Mucosa of descending colon (tissue), 3 donors: Measurements from ENCODE around the gene FCGR2B. TPM values are rescaled to one million over a fixed set of nuclear protein-coding genes. Genes with fewer than 3 reads are reported as not detected.

ENCODE experiments used
- ATAC-seq: fragments of 200-7000 bp; cut with Tn5 transposase; one replicate; pipeline ENCODE4 v1.9.1; 2020; ENCODE audit warnings: mild to moderate bottlenecking, moderate library complexity
- DNase-seq, 3 donors: peaks; one replicate each; pipeline ENCODE4 v3.0.0-alpha.2; 2020
- H3K36me3 ChIP-seq: fragments of 200-600 bp; one replicate; pipeline ENCODE4 v1.8.0; 2021; ENCODE audit warnings: low read depth, mild to moderate bottlenecking
- H3K4me1 ChIP-seq: fragments of 200-600 bp; one replicate; pipeline ENCODE4 v1.8.0; 2021; ENCODE audit warnings: low read depth, mild to moderate bottlenecking
- H3K4me3 ChIP-seq: fragments of 200-600 bp; one replicate; pipeline ENCODE4 v1.8.0; 2021; ENCODE audit warnings: mild to moderate bottlenecking
- H3K9me3 ChIP-seq: fragments of 200-600 bp; one replicate; pipeline ENCODE4 v1.8.0; 2021; ENCODE audit warnings: mild to moderate bottlenecking
- intact Hi-C, 2 donors: fragments of 100-400 bp; cut with DNase I in 1 of 2; cut with micrococcal nuclease in 1 of 2; formaldehyde crosslinking; loops; one replicate each; pipeline versions ENCODE4 v1.11.0 to v1.11.1; 2022; cut with DNase I, micrococcal nuclease
- total RNA-seq, 3 donors: library from RNA; stranded (reverse); fragmentation: NEBNext Ultra II Directional in 2 of 3; extraction: Animal tissue kit (Norgen Biotek cat#: 25700) in 2 of 3; gene quantifications; one replicate each; pipeline versions ENCODE4 v1.2.1 to v1.2.4, GENCODE V29; 2021 to 2023
- TF ChIP-seq, protein P1 (sequence below): fragments of 200-600 bp; IDR thresholded peaks from one replicate; pipeline ENCODE4 v1.8.0; 2022; ENCODE audit warnings: antibody characterized with exemption, mild to moderate bottlenecking
- donor health status: DM: no; HTN: no; CAD: no; lungs with moderate emphysema.
- donor health status: DM: no; HTN: no; CAD: no.
- donor health status: DM: no; HTN: yes; CAD: no.

The FCGR2B gene
- total RNA-seq, 3 donors from 2014 or later, result 5.1 to 18.7 (median 14.8) TPM

DNA sequence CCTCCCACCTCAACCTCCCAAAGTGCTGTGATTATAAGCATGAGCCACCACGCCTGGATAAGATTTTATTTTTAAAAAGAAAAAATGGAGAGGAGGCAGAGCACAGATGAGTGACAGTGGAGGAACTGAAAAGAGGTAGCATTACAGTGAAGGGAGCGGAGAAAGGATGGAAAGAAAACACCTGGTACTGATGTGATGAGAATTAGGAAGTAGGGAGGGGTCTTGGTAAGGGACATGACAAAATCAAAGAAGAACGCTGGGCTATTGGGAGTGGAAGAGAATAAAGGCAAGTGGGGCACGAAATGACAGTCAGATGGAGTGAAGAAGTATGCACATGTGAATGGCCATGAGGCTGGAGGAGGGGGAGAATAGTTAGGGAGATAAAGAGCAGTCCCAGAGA is 46.4 kb downstream of the FCGR2B start:
- no peaks in the 10 kb centered on the region for H3K9me3 ChIP-seq
- intact Hi-C loops, result no loop called here
- no peak for DNase-seq
- TF ChIP-seq, protein P1, sequence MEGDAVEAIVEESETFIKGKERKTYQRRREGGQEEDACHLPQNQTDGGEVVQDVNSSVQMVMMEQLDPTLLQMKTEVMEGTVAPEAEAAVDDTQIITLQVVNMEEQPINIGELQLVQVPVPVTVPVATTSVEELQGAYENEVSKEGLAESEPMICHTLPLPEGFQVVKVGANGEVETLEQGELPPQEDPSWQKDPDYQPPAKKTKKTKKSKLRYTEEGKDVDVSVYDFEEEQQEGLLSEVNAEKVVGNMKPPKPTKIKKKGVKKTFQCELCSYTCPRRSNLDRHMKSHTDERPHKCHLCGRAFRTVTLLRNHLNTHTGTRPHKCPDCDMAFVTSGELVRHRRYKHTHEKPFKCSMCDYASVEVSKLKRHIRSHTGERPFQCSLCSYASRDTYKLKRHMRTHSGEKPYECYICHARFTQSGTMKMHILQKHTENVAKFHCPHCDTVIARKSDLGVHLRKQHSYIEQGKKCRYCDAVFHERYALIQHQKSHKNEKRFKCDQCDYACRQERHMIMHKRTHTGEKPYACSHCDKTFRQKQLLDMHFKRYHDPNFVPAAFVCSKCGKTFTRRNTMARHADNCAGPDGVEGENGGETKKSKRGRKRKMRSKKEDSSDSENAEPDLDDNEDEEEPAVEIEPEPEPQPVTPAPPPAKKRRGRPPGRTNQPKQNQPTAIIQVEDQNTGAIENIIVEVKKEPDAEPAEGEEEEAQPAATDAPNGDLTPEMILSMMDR, result no peak
- no peaks in the 10 kb centered on the region for H3K36me3 ChIP-seq
- H3K4me1 ChIP-seq, result no peaks in the 10 kb centered on the region
- no peak overlapping the region for H3K4me3 ChIP-seq
- no peak for ATAC-seq

DNA sequence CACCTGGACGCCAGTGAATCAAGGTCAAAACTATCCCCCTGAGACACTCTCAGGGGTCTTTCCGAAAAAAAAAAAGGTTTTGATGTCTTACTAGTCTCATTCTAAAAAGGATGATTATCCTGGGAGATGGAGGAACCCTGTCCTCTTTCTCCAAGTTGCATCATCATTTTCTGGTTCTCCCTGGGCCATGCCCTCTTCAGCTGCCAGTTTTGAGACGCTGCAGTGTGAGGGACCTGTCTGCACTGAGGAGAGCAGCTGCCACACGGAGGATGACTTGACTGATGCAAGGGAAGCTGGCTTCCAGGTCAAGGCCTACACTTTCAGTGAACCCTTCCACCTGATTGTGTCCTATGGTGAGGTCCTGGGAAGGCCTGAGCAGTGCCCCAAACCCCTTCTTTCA is 47.6 kb downstream of the FCGR2B start:
- DNase-seq (no peak), ATAC-seq (no peak)
- intact Hi-C loops, result no loop called here
- Histone ChIP-seq H3K9me3 (no peaks in the 10 kb centered on the region), H3K4me3 (no peak overlapping the region), H3K36me3 (no peaks in the 10 kb centered on the region), H3K4me1 (no peaks in the 10 kb centered on the region)
- TF ChIP-seq, protein P1, result no peak

DNA sequence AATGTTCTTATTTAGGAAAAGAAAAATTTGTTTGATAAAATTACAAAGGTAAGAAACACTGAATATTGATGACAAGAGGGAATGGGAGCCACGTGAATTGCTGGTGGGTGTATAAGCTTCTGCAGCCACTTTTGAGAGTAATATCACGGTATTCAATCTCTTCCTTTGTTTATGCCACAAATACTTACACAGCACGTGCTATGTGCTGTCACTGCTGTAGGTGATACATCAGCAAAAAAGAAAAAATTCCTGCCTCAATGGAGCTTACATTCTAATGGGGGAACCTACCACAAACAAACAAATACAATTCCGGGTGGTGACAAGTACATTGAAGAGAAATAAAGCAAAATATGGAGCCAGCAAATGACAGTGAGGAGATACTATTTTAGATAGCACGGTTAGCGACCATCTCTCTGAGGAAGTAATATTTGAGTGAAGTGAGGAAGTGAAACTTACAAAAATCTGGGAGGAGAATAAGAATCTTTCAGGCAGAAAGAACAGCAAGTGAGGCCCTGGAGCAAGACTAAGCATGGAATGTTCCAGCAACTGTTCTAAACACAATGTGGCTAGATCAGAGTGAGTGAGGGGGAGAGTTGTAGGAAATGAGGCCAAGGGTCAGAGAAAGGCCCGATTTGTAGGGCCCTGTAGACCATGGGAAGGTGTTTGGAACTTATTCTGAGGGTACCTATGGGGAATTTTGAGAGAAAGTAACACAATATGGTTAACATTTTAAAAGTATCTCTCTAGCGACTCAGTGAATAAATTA is 55.8 kb downstream of the FCGR2B start:
- DNase-seq, result no peak
- H3K36me3 ChIP-seq, result no peaks in the 10 kb centered on the region
- H3K4me1 ChIP-seq, result no peaks in the 10 kb centered on the region
- TF ChIP-seq, protein P1, result no peak
- no peak overlapping the region for H3K4me3 ChIP-seq
- H3K9me3 ChIP-seq, result no peaks in the 10 kb centered on the region
- intact Hi-C loops, result no loop called here
- peak; percentile 20 for ATAC-seq

DNA sequence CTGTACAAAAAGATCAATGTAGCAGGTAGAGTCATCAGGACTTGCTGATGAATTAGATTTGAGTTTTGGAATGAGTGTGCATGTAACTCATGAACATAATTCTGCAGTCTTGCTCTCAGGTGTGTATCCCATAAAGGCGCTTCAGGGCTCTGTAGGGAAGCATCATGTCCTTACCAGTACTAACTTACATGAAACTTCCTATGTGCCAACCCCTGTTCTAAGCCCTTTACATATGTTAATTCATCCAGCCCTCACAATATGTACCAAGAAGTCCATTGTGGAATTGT is 56.3 kb downstream of the FCGR2B start:
- H3K9me3 ChIP-seq, result no peaks in the 10 kb centered on the region
- DNase-seq, result no peak
- H3K4me3 ChIP-seq, result no peak overlapping the region
- no peaks in the 10 kb centered on the region for H3K36me3 ChIP-seq
- intact Hi-C loops, result no loop called here
- TF ChIP-seq, protein P1, result no peak
- no peak for ATAC-seq
- H3K4me1 ChIP-seq, result no peaks in the 10 kb centered on the region

DNA sequence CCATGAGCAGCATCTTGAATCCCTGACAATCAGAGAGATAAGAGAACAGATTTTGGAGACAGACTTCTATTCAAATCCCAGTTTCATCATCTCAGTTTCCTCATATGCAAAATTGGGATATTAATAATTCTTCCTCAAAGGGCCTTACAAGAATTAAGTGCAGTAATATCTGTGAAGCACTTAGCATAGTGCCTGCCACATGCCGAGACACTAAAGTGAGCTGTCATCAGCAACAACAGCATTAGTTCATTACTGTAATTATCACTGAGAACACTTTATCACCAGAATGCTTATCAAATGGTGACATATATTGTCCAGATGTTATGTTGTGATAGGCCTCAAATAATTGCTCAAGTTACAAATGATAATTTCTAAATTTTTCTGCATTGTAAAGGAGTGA is 57.5 kb downstream of the FCGR2B start:
- DNase-seq (no peak), ATAC-seq (no peak)
- no peaks in the 10 kb centered on the region for H3K36me3 ChIP-seq
- intact Hi-C loops, result no loop called here
- no peaks in the 10 kb centered on the region for H3K9me3 ChIP-seq
- no peak overlapping the region for H3K4me3 ChIP-seq
- TF ChIP-seq, protein P1, result no peak
- no peaks in the 10 kb centered on the region for H3K4me1 ChIP-seq
